WTC11 (cell line): ENCODE data around the gene KCTD11.

Experiments
- CTCF ChIP-seq: fragments of 200-600 bp; IDR thresholded peaks from 2 replicates; pipeline ENCODE4 v1.8.0; 2022; ENCODE audit warnings: antibody characterized with exemption
- FOXP4 ChIP-seq: sonication (generic); formaldehyde crosslinking; IDR thresholded peaks from 2 replicates; pipeline ENCODE4 v1.8.0; 2022; ENCODE audit warnings: mild to moderate bottlenecking, missing genetic modification reagents
- NR1H2 ChIP-seq: sonication (generic); formaldehyde crosslinking; IDR thresholded peaks from 2 replicates; pipeline ENCODE4 v1.9.0; 2021; ENCODE audit warnings: mild to moderate bottlenecking, moderate library complexity, missing genetic modification reagents
- TCF7 ChIP-seq: sonication (generic); formaldehyde crosslinking; IDR thresholded peaks from 2 replicates; pipeline ENCODE4 v1.8.0; 2022; ENCODE audit warnings: mild to moderate bottlenecking, low read depth, missing genetic modification reagents, moderate library complexity
- TEAD4 ChIP-seq: sonication (generic); formaldehyde crosslinking; IDR thresholded peaks from 2 replicates; pipeline ENCODE4 v1.8.0; 2022; ENCODE audit warnings: mild to moderate bottlenecking, missing genetic modification reagents

- TF ChIP-seq NR1H2 (CRISPR knock-in tag) (no peak), TCF7 (no peak), TEAD4 (no peak), FOXP4 (peak; percentile 69; the same call in 1 of the 2 replicates), CTCF (peak; percentile 94)
Measured at GRCh38 chr17:7356072-7356549, 4.1 kb downstream of the KCTD11 start.
